ENCODE measurements around the gene AK8. TPM values are rescaled to one million over a fixed set of nuclear protein-coding genes. Genes with fewer than 3 reads are reported as not detected.

AK8 gene
- total and polyA plus RNA-seq, 9 of the 15 experiments (the other 6 are each of a cell fraction or from before 2014, with no cell fraction given) = 0.06 to 0.37 TPM; not detected in 7

DNA sequence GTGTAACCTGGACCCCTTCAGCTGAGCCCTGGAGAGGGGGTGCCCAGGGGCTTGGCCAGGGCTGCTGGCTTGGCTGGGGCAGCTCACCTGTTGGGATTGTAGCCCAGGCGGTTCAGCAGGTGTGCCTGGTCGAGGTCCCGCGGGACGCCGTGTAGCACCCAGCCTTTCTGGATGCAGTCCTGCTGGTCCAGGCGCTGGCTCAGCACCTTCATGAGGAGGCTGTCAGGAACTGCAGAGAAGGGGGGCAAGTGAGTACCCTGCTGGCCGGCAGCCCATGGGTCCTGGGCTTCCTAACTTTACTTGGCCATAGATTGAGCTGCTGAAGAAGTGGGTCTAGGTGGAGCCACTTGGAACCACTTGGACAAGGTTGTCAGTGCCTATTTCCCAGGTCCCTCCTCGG lies 85.5 kb downstream of the AK8 start:
- in situ Hi-C loops (cut with MboI) = no loop called here
- POLR2A ChIA-PET = interaction anchor here (0.7 kb wide), 1 partner anchor 181 kb away, joined by 3 read pairs; no protein-coding TSS in a partner anchor

More for the DNA sequence above, 85.5 kb downstream of the AK8 start:
- H3K9me1 ChIP-seq (ENCODE audit: control insufficient read depth, insufficient read depth, low read length) = no peaks in the 10 kb centered on the region
- H3K36me3 ChIP-seq (ENCODE audit: control insufficient read depth, insufficient read depth, low read length) = no peaks in the 10 kb centered on the region
- FAIRE-seq = no peak
- no peaks in the 10 kb centered on the region for H3K9me3 ChIP-seq (replicated peaks; ENCODE audit: control insufficient read depth, insufficient read depth, low read depth, low read length)
- no peak for ATAC-seq
- no peaks in the 10 kb centered on the region for H3K79me2 ChIP-seq (ENCODE audit: control insufficient read depth, insufficient read depth, low read length)
- 2% methylated on average over 8 of the region's 9 CpGs for WGBS (ENCODE audit: insufficient coverage, low coverage, missing lambda C conversion rate)
- DNase-seq (ENCODE audit: extremely low read depth in 1 of 4, low spot score in 3 of 4) = no peak
- 0 out of 2 replicates have a peak, but pooled peaks cover 3% of the 10 kb centered on the region for H4K20me1 ChIP-seq (replicated peaks; ENCODE audit: control insufficient read depth, insufficient read depth, low read length)
- H3K9ac ChIP-seq (ENCODE audit: insufficient read depth in 1 of 2, low read depth in 2 of 2, low read length in 2 of 2) = no peak overlapping the region
- TF ChIP-seq ZC3H11A (IDR thresholded peaks at IDR 0.05; ENCODE audit: low read depth, low read length) = no peak
- no peak for TF ChIP-seq CXXC5 (CRISPR knock-in tag; IDR thresholded peaks at IDR 0.05)
- TF ChIP-seq ZEB2 (IDR thresholded peaks at IDR 0.05) = no peak
- TF ChIP-seq RAD21 (CRISPR knock-in tag; conservative IDR thresholded peaks at IDR 0.05 in 1 of 2, IDR thresholded peaks at IDR 0.05 in 1 of 2) = no peak
- TF ChIP-seq HMGN3 (IDR thresholded peaks at IDR 0.05; ENCODE audit: borderline replicate concordance, extremely low read depth, insufficient read length, low read depth, low read length) = no peak
- TF ChIP-seq ZNF282 (CRISPR knock-in tag; IDR thresholded peaks at IDR 0.05) = no peak
- TF ChIP-seq, protein P1, sequence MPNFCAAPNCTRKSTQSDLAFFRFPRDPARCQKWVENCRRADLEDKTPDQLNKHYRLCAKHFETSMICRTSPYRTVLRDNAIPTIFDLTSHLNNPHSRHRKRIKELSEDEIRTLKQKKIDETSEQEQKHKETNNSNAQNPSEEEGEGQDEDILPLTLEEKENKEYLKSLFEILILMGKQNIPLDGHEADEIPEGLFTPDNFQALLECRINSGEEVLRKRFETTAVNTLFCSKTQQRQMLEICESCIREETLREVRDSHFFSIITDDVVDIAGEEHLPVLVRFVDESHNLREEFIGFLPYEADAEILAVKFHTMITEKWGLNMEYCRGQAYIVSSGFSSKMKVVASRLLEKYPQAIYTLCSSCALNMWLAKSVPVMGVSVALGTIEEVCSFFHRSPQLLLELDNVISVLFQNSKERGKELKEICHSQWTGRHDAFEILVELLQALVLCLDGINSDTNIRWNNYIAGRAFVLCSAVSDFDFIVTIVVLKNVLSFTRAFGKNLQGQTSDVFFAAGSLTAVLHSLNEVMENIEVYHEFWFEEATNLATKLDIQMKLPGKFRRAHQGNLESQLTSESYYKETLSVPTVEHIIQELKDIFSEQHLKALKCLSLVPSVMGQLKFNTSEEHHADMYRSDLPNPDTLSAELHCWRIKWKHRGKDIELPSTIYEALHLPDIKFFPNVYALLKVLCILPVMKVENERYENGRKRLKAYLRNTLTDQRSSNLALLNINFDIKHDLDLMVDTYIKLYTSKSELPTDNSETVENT (CRISPR knock-in tag; IDR thresholded peaks at IDR 0.05) = no peak
- TF ChIP-seq ZNF212 (CRISPR knock-in tag; IDR thresholded peaks at IDR 0.05) = no peak
- no peak for TF ChIP-seq C11orf30 (IDR thresholded peaks at IDR 0.05; ENCODE audit: low read depth)
- TF ChIP-seq ZSCAN32 (CRISPR knock-in tag; IDR thresholded peaks at IDR 0.05) = no peak
- TF ChIP-seq, protein P2, sequence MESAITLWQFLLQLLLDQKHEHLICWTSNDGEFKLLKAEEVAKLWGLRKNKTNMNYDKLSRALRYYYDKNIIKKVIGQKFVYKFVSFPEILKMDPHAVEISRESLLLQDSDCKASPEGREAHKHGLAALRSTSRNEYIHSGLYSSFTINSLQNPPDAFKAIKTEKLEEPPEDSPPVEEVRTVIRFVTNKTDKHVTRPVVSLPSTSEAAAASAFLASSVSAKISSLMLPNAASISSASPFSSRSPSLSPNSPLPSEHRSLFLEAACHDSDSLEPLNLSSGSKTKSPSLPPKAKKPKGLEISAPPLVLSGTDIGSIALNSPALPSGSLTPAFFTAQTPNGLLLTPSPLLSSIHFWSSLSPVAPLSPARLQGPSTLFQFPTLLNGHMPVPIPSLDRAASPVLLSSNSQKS (CRISPR knock-in tag; IDR thresholded peaks at IDR 0.05) = no peak
- TF ChIP-seq RBM22 (IDR thresholded peaks at IDR 0.05; ENCODE audit: low read depth, low read length, poor library complexity, severe bottlenecking) = no peak
- no peak for TF ChIP-seq NFE2 (IDR thresholded peaks at IDR 0.05; ENCODE audit: low read depth)
- TF ChIP-seq CBX5 (IDR thresholded peaks at IDR 0.05; ENCODE audit: borderline replicate concordance, low read depth) = no peak
- no peak for TF ChIP-seq PHB (CRISPR knock-in tag; IDR thresholded peaks at IDR 0.05)
- TF ChIP-seq NCOA1 (IDR thresholded peaks at IDR 0.05; ENCODE audit: low read depth) = no peak
- H3K4me2 ChIP-seq (ENCODE audit: insufficient read depth, low read length) = no peak overlapping the region
- H2AFZ ChIP-seq (ENCODE audit: low read depth, low read length) = no peak overlapping the region
- peaks cover 5 to 25% of the 10 kb centered on the region in 2 experiments; a peak in 4 of 5 replicates for H3K27me3 ChIP-seq (ENCODE audit: control insufficient read depth in 2 of 2, insufficient read depth in 2 of 2, low read length in 2 of 2)
- no peak overlapping the region for H3K27ac ChIP-seq (ENCODE audit: extremely low read depth, low read depth, low read length)
- H3K4me1 ChIP-seq (replicated peaks in 1 of 2; ENCODE audit: control insufficient read depth in 2 of 2, insufficient read depth in 2 of 2, low read length in 2 of 2) = peaks cover 3 to 10% of the 10 kb centered on the region in 2 experiments
- CTCF ChIA-PET (ENCODE audit: low intra/inter-chr PET ratio) = no interaction called here
- H3K4me3 ChIP-seq = no peak overlapping the region
- BruUV-seq (replicated peaks) = no TSS peak
- intact Hi-C loops (cut with micrococcal nuclease) = loop anchor here (10.0 kb wide), 2 partner anchors 98 to 128 kb away; partner anchors contain the start of gene DDX31

Measured in K562 (cell line).